MM.1S (cell line): Measurements from ENCODE around the gene CCDC91.

Experiments used
- EZH2 ChIP-seq: fragments of 300-600 bp; sonication (generic); optimal IDR thresholded peaks from 2 replicates; pipeline ENCODE3; 2017; ENCODE audit warnings: low read depth, mild to moderate bottlenecking, antibody characterized with exemption, low read length, mixed read lengths
- TF ChIP-seq, protein P1 (sequence below): fragments of 300-600 bp; sonication (generic); IDR thresholded peaks from 2 replicates; pipeline ENCODE4 v1.5.1; 2016; ENCODE audit warnings: antibody characterized with exemption, low read length, mixed read lengths

DNA sequence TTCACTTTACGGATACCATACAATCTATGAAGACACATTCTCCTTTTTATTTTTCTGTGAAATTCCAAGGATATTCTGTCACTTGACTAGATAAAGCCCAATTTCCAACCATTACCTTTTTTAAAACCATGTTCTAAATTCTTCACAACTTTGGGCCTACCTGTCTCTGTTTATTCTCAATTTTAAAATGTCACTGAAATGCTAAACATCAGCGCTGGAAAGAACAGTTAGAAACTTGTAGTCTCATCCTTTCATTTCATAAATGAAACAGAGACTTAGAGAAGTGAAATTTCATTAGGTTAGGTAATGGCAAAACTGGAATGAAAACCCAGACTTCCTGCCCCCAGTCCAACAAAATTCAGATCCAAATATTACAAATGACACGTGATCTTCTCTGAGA lies 396.2 kb downstream of the CCDC91 start:
- no peak for TF ChIP-seq EZH2
- TF ChIP-seq, protein P1, sequence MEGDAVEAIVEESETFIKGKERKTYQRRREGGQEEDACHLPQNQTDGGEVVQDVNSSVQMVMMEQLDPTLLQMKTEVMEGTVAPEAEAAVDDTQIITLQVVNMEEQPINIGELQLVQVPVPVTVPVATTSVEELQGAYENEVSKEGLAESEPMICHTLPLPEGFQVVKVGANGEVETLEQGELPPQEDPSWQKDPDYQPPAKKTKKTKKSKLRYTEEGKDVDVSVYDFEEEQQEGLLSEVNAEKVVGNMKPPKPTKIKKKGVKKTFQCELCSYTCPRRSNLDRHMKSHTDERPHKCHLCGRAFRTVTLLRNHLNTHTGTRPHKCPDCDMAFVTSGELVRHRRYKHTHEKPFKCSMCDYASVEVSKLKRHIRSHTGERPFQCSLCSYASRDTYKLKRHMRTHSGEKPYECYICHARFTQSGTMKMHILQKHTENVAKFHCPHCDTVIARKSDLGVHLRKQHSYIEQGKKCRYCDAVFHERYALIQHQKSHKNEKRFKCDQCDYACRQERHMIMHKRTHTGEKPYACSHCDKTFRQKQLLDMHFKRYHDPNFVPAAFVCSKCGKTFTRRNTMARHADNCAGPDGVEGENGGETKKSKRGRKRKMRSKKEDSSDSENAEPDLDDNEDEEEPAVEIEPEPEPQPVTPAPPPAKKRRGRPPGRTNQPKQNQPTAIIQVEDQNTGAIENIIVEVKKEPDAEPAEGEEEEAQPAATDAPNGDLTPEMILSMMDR = no peak
